GM18502 (cell line): ENCODE results near the gene EGFLAM.

Experiments
- ATAC-seq: cut with Tn5 transposase; IDR thresholded peaks from one replicate; pipeline ENCODE4 v1.9.1; 2021; ENCODE audit warnings: mild to moderate bottlenecking; ENCODE audit not compliant: unreplicated experiment, poor library complexity

Gene EGFLAM

GRCh38 chr5:38465061-38465460, 206.7 kb downstream of the EGFLAM start:
- no peak for ATAC-seq

- no peak for ATAC-seq
Observed at GRCh38 chr5:38465702-38466423, 207.5 kb downstream of the EGFLAM start.

GRCh38 chr5:38466424-38467189, 208.2 kb downstream of the EGFLAM start:
- no peak for ATAC-seq

GRCh38 chr5:38467353-38468040, 209.1 kb downstream of the EGFLAM start:
- ATAC-seq, result no peak

GRCh38 chr5:38468202-38468673, 209.9 kb downstream of the EGFLAM start:
- no peak for ATAC-seq

- no peak for ATAC-seq
Observed at GRCh38 chr5:38468978-38469706, 210.8 kb downstream of the EGFLAM start.

GRCh38 chr5:38469707-38470267, 211.4 kb downstream of the EGFLAM start:
- no peak for ATAC-seq

- no peak for ATAC-seq
Observed at GRCh38 chr5:38471709-38472108, 213.3 kb downstream of the EGFLAM start.

- no peak for ATAC-seq
Observed at GRCh38 chr5:38472541-38472940, 214.2 kb downstream of the EGFLAM start.

- no peak for ATAC-seq
Observed at GRCh38 chr5:38473008-38473407, 214.6 kb downstream of the EGFLAM start.

- no peak for ATAC-seq
Observed at GRCh38 chr5:38478166-38478565, 219.8 kb downstream of the EGFLAM start.

- ATAC-seq, result no peak
Observed at GRCh38 chr5:38478878-38479277, 220.5 kb downstream of the EGFLAM start.

GRCh38 chr5:38479315-38479904, 221.1 kb downstream of the EGFLAM start:
- no peak for ATAC-seq

- ATAC-seq, result no peak
Observed at GRCh38 chr5:38483805-38484398, 225.5 kb downstream of the EGFLAM start.

GRCh38 chr5:38494175-38494574, 235.8 kb downstream of the EGFLAM start:
- ATAC-seq, result no peak

- no peak for ATAC-seq
Observed at GRCh38 chr5:38494763-38495162, 236.4 kb downstream of the EGFLAM start.

GRCh38 chr5:38497946-38498345, 239.6 kb downstream of the EGFLAM start:
- ATAC-seq, result no peak

GRCh38 chr5:38500573-38501260, 242.4 kb downstream of the EGFLAM start:
- ATAC-seq, result no peak

- ATAC-seq, result no peak
Observed at GRCh38 chr5:38506302-38506701, 247.9 kb downstream of the EGFLAM start.
